Right forelimb (tissue), 1 donor: Measurements from ENCODE around the gene REXO5.
"Not testable (repeated sequence)": the region's sequence is repeated elsewhere in the genome, so short reads cannot be mapped to it uniquely, and the experiment has no call there.

ENCODE experiments used
- DNase-seq: peaks from one replicate; pipeline ENCODE4 v3.0.0-alpha.2; 2018

The REXO5 gene

GRCh38 chr16:20850981-20851380 lies 44.7 kb downstream of the REXO5 start:
- no peak for DNase-seq

- DNase-seq, result peak; percentile 80
Measured at GRCh38 chr16:20851601-20852000, 45.3 kb downstream of the REXO5 start.

- DNase-seq, result no peak
Measured at GRCh38 chr16:20853143-20853542, 46.8 kb downstream of the REXO5 start.

- DNase-seq, result no peak
Measured at GRCh38 chr16:20853981-20854620, 47.8 kb downstream of the REXO5 start.

GRCh38 chr16:20854963-20855362 lies 48.6 kb downstream of the REXO5 start:
- no peak for DNase-seq

GRCh38 chr16:20857281-20857680 lies 51.0 kb downstream of the REXO5 start:
- DNase-seq, result no peak

GRCh38 chr16:20859229-20859628 lies 52.9 kb downstream of the REXO5 start:
- no peak for DNase-seq

GRCh38 chr16:20859699-20860098 lies 53.4 kb downstream of the REXO5 start:
- DNase-seq, result no peak

GRCh38 chr16:20860361-20860760 lies 54.0 kb downstream of the REXO5 start:
- no peak for DNase-seq

GRCh38 chr16:20860995-20861394 lies 54.7 kb downstream of the REXO5 start:
- DNase-seq, result not testable (repeated sequence)

GRCh38 chr16:20862162-20862960 lies 56.0 kb downstream of the REXO5 start:
- DNase-seq, result no peak

- not testable (repeated sequence) for DNase-seq
Measured at GRCh38 chr16:20864376-20864775, 58.0 kb downstream of the REXO5 start.

- no peak for DNase-seq
Measured at GRCh38 chr16:20865420-20866131, 59.2 kb downstream of the REXO5 start.

- DNase-seq, result no peak
Measured at GRCh38 chr16:20866145-20866772, 59.9 kb downstream of the REXO5 start.

- DNase-seq, result no peak
Measured at GRCh38 chr16:20866801-20867200, 60.5 kb downstream of the REXO5 start.

GRCh38 chr16:20867585-20867984 lies 61.3 kb downstream of the REXO5 start:
- DNase-seq, result no peak

- DNase-seq, result peak; percentile 66
Measured at GRCh38 chr16:20868890-20869289, 62.6 kb downstream of the REXO5 start.

- no peak for DNase-seq
Measured at GRCh38 chr16:20870122-20870820, 63.9 kb downstream of the REXO5 start.

- DNase-seq, result no peak
Measured at GRCh38 chr16:20871258-20871657, 64.9 kb downstream of the REXO5 start.

- DNase-seq, result no peak
Measured at GRCh38 chr16:20871941-20872815, 65.9 kb downstream of the REXO5 start.

- DNase-seq, result no peak
Measured at GRCh38 chr16:20873331-20873730, 67.0 kb downstream of the REXO5 start.
